WTC11 (cell line): ENCODE data around the gene PLPPR1. TPM values are rescaled to one million over a fixed set of nuclear protein-coding genes. Genes with fewer than 3 reads are reported as not detected.

Source experiments
- ATAC-seq: fragments of 200-7000 bp; cut with Tn5 transposase; 2 replicates; pipeline ENCODE4 v1.10.0; 2021; ENCODE audit warnings: mild to moderate bottlenecking, moderate library complexity
- CTCF ChIA-PET: fragments of 300-600 bp; sonication (Branson Sonifier 250); formaldehyde crosslinking; loops from one replicate; lab custom pipeline; 2021; ENCODE audit warnings: antibody characterized with exemption; lab: Charles Lee
- POLR2A ChIA-PET: fragments of 350-600 bp; sonication (Branson Sonifier 250); formaldehyde crosslinking; loops from one replicate; lab custom pipeline; 2021; ENCODE audit warnings: antibody characterized with exemption; lab: Charles Lee
- DNase-seq: peaks from one replicate; pipeline ENCODE4 v3.0.0; 2021; ENCODE audit warnings: low spot score
- H3K27ac Mint-ChIP-seq: 2 replicates; pipeline ENCODE4 v1.8.0; 2021; ENCODE audit warnings: mixed read lengths
- H3K27me3 Mint-ChIP-seq: 2 replicates; pipeline ENCODE4 v1.8.0; 2021; ENCODE audit warnings: low read depth, mild to moderate bottlenecking, moderate library complexity, mixed read lengths
- H3K36me3 Mint-ChIP-seq: 2 replicates; pipeline ENCODE4 v1.8.0; 2021; ENCODE audit warnings: mixed read lengths
- H3K4me1 Mint-ChIP-seq: 2 replicates; pipeline ENCODE4 v1.8.0; 2022; ENCODE audit warnings: mixed read lengths
- H3K4me3 Mint-ChIP-seq: 2 replicates; pipeline ENCODE4 v1.8.0; 2021; ENCODE audit warnings: mild to moderate bottlenecking, moderate library complexity, mixed read lengths
- H3K9me3 Mint-ChIP-seq: 2 replicates; pipeline ENCODE4 v1.8.0; 2021; ENCODE audit warnings: mixed read lengths
- ATF1 ChIP-seq: sonication (generic); formaldehyde crosslinking; IDR thresholded peaks from 2 replicates; pipeline ENCODE4 v1.8.1; 2023; ENCODE audit warnings: mild to moderate bottlenecking, moderate library complexity, missing genetic modification reagents
- ATF2 ChIP-seq: sonication (generic); formaldehyde crosslinking; IDR thresholded peaks from 2 replicates; pipeline ENCODE4 v1.8.1; 2022; ENCODE audit warnings: low read depth, missing genetic modification reagents, borderline replicate concordance
- CREB1 ChIP-seq: sonication (generic); formaldehyde crosslinking; IDR thresholded peaks from 2 replicates; pipeline ENCODE4 v1.8.0; 2023; ENCODE audit warnings: mild to moderate bottlenecking, missing genetic modification reagents
- E2F5 ChIP-seq: sonication (generic); formaldehyde crosslinking; IDR thresholded peaks from 2 replicates; pipeline ENCODE4 v1.8.1; 2022; ENCODE audit warnings: mild to moderate bottlenecking, moderate library complexity, missing genetic modification reagents
- FOXK1 ChIP-seq: sonication (generic); formaldehyde crosslinking; IDR thresholded peaks from 2 replicates; pipeline ENCODE4 v1.8.0; 2022; ENCODE audit warnings: mild to moderate bottlenecking, moderate library complexity, missing genetic modification reagents
- GABPB1 ChIP-seq: sonication (generic); formaldehyde crosslinking; IDR thresholded peaks from 2 replicates; pipeline ENCODE4 v1.8.1; 2023; ENCODE audit warnings: mild to moderate bottlenecking, missing genetic modification reagents
- JAZF1 ChIP-seq: fragments of 250-450 bp; sonication (Bioruptor Pico); IDR thresholded peaks from 2 replicates; pipeline ENCODE4 v1.9.0; 2021; ENCODE audit warnings: moderate library complexity, mild to moderate bottlenecking, inconsistent platforms
- NFATC4 ChIP-seq: fragments of 250-450 bp; sonication (Bioruptor Pico); IDR thresholded peaks from 2 replicates; pipeline ENCODE4 v1.9.0; 2021; ENCODE audit warnings: mild to moderate bottlenecking
- NR1H2 ChIP-seq: sonication (generic); formaldehyde crosslinking; IDR thresholded peaks from 2 replicates; pipeline ENCODE4 v1.9.0; 2021; ENCODE audit warnings: mild to moderate bottlenecking, moderate library complexity, missing genetic modification reagents
- NR3C1 ChIP-seq: sonication (generic); formaldehyde crosslinking; conservative IDR thresholded peaks from 2 replicates; pipeline ENCODE4 v1.8.1; 2023; ENCODE audit warnings: low read depth, mild to moderate bottlenecking, missing genetic modification reagents
- PRRX2 ChIP-seq: fragments of 250-450 bp; sonication (Bioruptor Pico); IDR thresholded peaks from 2 replicates; pipeline ENCODE4 v1.8.0; 2021; ENCODE audit warnings: mild to moderate bottlenecking
- SOX15 ChIP-seq: fragments of 250-450 bp; sonication (Bioruptor Pico); IDR thresholded peaks from 2 replicates; pipeline ENCODE4 v1.9.0; 2021; ENCODE audit warnings: mild to moderate bottlenecking
- TEAD1 ChIP-seq: sonication (generic); formaldehyde crosslinking; IDR thresholded peaks from 2 replicates; pipeline ENCODE4 v1.8.0; 2022; ENCODE audit warnings: mild to moderate bottlenecking, missing genetic modification reagents
- ZBTB21 ChIP-seq: sonication (generic); formaldehyde crosslinking; IDR thresholded peaks from 2 replicates; pipeline ENCODE4 v1.8.1; 2023; ENCODE audit warnings: mild to moderate bottlenecking, missing genetic modification reagents, borderline replicate concordance
- ZBTB43 ChIP-seq: sonication (generic); formaldehyde crosslinking; IDR thresholded peaks from 2 replicates; pipeline ENCODE4 v1.8.1; 2023; ENCODE audit warnings: mild to moderate bottlenecking, missing genetic modification reagents
- ZNF263 ChIP-seq: sonication (generic); formaldehyde crosslinking; IDR thresholded peaks from 2 replicates; pipeline ENCODE4 v1.8.1; 2022; ENCODE audit warnings: low read depth, mild to moderate bottlenecking, moderate library complexity, missing genetic modification reagents
- total RNA-seq: library from RNA; stranded (reverse); gene quantifications from 3 replicates; pipeline ENCODE4 v1.2.3, GENCODE V29; 2021
- TF ChIP-seq, protein P1 (sequence below): sonication (generic); formaldehyde crosslinking; IDR thresholded peaks from 2 replicates; pipeline ENCODE4 v1.8.1; 2023; ENCODE audit warnings: mild to moderate bottlenecking, missing genetic modification reagents, moderate library complexity
- TF ChIP-seq, protein P2 (sequence below): sonication (generic); formaldehyde crosslinking; IDR thresholded peaks from 2 replicates; pipeline ENCODE4 v1.8.1; 2023; ENCODE audit warnings: mild to moderate bottlenecking, missing genetic modification reagents

PLPPR1 gene
- total RNA-seq, 1 experiment from 2014 or later, result 1.5 TPM

- no peaks in the 10 kb centered on the region for H3K27me3 Mint-ChIP-seq
- no peak overlapping the region for H3K4me3 Mint-ChIP-seq
- H3K36me3 Mint-ChIP-seq, result no peaks in the 10 kb centered on the region
- DNase-seq, result no peak
- no peak overlapping the region for H3K27ac Mint-ChIP-seq
- ChIA-PET POLR2A (no interaction called here), CTCF (no interaction called here)
- no peaks in the 10 kb centered on the region for H3K4me1 Mint-ChIP-seq
- H3K9me3 Mint-ChIP-seq, result no peaks in the 10 kb centered on the region
- peak; percentile 40; the same call in 1 of the 2 replicates for TF ChIP-seq GABPB1 (CRISPR knock-in tag)
- TF ChIP-seq ATF1 (CRISPR knock-in tag), result no peak
- no peak for ATAC-seq
These were observed 336.7 kb downstream of the PLPPR1 start for GRCh38 chr9:101365181-101365580.

DNA sequence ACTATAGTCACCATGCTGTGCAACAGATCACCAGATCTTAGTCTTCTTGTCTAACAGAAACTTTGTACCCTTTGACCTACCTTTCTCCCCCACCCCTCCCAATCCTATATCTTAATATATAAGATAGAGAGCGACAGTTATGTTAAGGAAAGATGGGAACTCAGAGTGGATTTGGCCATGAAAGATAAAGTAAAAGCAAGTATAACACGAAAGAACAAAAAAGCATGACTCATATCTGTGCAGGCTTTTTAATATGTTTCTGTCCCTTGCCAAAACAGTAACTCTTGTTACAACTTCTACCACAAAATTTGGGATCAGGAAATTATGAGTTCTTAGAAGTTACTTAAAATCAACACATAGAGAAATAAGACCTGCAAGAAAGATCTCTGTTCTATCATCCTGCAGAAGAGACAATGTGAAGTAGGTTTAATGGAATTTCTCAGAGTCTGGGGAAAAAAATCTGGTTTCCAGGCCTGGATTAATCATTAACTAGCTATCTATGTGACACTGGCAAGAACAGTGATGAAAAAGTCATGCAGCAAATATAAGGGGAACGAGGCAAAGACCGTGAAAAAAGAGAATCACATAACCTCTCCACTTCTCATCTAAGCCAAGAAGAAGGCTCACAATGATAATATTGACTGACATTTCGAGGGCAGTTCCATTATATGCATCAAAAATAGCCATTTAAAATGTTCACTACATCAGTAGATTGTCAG, 337.7 kb downstream of the PLPPR1 start:
- peaks cover 2% of the 10 kb centered on the region for H3K9me3 Mint-ChIP-seq
- H3K4me1 Mint-ChIP-seq, result no peaks in the 10 kb centered on the region
- CTCF ChIA-PET, result interaction anchor here (0.6 to 0.7 kb wide), 2 partner anchors 806 to 1229 kb away, joined by 3 read pairs; no protein-coding TSS in a partner anchor
- POLR2A ChIA-PET, result interaction anchor here (0.6 kb wide), 1 partner anchor 141 kb away, joined by 4 read pairs; no protein-coding TSS in a partner anchor
- TF ChIP-seq ZNF263 (CRISPR knock-in tag) (no peak), NR3C1 (CRISPR knock-in tag) (no peak), PRRX2 (CRISPR knock-in tag) (no peak), CREB1 (CRISPR knock-in tag) (no peak), FOXK1 (CRISPR knock-in tag) (no peak), NFATC4 (CRISPR knock-in tag) (no peak), TEAD1 (CRISPR knock-in tag) (no peak), ATF1 (CRISPR knock-in tag) (no peak), ZBTB21 (CRISPR knock-in tag) (no peak), JAZF1 (CRISPR knock-in tag) (no peak), NR1H2 (no peak), ZBTB43 (CRISPR knock-in tag) (no peak), E2F5 (CRISPR knock-in tag) (no peak), SOX15 (CRISPR knock-in tag) (no peak), ATF2 (CRISPR knock-in tag) (no peak)
- TF ChIP-seq, protein P1, sequence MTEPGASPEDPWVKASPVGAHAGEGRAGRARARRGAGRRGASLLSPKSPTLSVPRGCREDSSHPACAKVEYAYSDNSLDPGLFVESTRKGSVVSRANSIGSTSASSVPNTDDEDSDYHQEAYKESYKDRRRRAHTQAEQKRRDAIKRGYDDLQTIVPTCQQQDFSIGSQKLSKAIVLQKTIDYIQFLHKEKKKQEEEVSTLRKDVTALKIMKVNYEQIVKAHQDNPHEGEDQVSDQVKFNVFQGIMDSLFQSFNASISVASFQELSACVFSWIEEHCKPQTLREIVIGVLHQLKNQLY (CRISPR knock-in tag), result no peak
- TF ChIP-seq, protein P2, sequence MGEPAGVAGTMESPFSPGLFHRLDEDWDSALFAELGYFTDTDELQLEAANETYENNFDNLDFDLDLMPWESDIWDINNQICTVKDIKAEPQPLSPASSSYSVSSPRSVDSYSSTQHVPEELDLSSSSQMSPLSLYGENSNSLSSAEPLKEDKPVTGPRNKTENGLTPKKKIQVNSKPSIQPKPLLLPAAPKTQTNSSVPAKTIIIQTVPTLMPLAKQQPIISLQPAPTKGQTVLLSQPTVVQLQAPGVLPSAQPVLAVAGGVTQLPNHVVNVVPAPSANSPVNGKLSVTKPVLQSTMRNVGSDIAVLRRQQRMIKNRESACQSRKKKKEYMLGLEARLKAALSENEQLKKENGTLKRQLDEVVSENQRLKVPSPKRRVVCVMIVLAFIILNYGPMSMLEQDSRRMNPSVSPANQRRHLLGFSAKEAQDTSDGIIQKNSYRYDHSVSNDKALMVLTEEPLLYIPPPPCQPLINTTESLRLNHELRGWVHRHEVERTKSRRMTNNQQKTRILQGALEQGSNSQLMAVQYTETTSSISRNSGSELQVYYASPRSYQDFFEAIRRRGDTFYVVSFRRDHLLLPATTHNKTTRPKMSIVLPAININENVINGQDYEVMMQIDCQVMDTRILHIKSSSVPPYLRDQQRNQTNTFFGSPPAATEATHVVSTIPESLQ, result no peak
- H3K27ac Mint-ChIP-seq, result no peak overlapping the region
- ATAC-seq, result no peak
- no peaks in the 10 kb centered on the region for H3K36me3 Mint-ChIP-seq
- no peaks in the 10 kb centered on the region for H3K27me3 Mint-ChIP-seq
- no peak for DNase-seq
- no peak overlapping the region for H3K4me3 Mint-ChIP-seq
